HG03469 (cell line): ENCODE measurements around the gene SLC37A1.

ENCODE experiments used
- ATAC-seq: cut with Tn5 transposase; IDR thresholded peaks from one replicate; pipeline ENCODE4 v1.9.1; 2021; ENCODE audit warnings: mild to moderate bottlenecking, moderate library complexity, moderate number of reproducible peaks; ENCODE audit not compliant: unreplicated experiment

SLC37A1 gene

DNA sequence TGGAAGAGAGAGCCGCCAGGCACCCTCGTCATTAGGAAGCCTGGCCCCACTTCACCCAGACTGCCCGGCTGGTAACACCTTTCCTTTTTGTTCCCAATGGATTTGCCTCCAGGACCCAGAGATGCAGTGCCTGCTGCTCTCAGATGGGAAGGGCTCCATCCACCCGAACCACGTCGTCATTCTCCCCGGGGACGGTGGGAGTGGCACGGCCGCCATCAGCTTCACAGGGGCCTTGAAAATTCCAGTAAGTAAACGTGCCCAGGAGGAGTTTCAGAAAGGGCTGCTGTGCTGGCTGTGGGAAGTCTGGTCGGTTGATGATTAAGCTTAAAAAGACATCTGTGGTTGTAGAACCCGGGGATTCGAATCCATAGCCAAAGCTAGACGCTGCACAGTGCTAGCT is 45.2 kb downstream of the SLC37A1 start:
- no peak for ATAC-seq

DNA sequence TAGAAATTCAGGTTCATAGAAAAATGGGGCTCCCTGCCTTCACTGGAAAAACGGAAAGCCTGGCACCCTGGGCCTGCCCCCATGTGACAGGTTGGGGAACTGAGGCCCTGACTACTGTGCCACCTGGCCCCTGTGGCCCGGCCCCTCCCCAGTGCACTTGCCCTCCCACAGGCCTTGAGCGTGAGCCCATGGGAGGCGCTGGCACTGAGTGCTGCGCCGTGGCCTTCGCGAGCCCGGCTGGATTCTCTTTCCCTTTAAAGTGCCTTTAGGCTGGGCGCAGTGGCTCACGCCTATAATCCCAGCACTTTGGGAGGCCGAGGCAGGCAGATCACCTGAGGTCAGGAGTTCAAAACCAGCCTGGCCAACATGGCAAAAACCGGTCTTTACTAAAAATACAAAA is 45.7 kb downstream of the SLC37A1 start:
- ATAC-seq = no peak

DNA sequence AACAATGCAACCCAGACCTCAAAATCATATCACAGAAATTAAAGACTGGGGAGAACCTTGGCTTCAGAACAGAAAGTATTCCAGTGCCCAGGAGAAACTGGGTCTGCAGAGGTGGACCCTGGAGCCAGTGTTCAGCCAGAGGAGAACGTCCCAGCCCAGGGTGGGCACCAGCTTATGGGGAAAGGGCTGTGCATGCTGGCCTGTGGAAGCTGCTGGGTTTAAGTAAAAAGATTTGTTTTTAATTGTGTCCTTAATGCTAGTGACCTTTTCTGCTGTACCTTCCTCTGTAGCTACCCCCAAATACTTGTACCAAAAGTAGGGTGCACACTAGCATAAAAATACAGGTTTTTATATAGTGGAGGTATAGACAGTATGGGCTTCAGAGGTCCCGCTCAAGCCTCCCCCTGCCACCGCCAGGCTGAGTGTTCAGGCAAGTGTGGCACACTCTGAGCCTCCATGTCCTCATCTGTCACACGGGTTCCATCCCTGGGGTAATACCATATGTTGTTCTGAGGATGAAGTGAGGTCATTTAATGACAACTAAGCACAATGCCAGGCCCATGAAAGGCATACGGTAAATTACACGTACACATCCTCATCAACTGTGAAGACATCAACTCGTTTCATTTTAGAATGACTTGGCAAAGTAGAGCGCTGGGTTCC is 47.0 kb downstream of the SLC37A1 start:
- no peak for ATAC-seq

DNA sequence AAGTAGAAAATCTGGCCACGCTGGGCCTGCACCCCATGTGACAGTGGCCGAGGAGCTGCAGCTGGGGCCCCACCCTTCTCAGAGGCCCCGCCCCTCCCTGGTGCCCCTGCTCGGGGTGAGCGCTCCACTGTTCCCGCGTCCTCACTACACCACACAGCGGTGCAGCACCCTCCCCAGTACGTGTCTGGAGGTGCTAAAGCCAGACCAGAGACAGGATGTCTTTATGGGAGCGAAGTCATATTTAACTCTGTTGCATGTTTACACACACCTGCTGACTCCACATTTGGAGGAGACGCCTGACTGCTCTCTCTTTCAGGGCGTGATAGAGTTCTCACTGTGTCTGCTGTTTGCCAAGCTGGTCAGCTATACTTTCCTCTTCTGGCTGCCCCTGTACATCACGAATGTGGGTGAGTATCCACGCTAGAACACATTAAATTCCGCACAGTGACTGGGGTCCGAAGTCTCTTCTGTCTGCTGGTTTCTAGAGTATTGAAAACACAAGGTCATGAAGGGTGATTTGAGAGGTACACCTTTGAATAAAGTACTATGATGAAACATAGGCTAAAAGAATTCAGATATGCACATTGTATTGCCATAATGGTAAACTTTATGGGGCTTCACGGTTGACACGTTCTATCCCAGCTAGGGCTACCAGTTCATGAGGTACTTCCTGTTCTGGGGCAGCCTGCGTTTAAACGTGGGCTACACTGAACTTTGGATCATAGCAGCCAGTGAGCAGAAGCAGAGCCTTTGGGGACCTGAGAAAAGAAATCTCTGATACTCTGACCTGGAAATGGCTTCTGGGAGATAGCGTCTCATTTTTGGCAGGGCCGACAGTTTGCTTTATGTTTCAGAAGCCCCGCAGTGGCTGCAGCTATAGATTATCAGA is 48.4 kb downstream of the SLC37A1 start:
- no peak for ATAC-seq

DNA sequence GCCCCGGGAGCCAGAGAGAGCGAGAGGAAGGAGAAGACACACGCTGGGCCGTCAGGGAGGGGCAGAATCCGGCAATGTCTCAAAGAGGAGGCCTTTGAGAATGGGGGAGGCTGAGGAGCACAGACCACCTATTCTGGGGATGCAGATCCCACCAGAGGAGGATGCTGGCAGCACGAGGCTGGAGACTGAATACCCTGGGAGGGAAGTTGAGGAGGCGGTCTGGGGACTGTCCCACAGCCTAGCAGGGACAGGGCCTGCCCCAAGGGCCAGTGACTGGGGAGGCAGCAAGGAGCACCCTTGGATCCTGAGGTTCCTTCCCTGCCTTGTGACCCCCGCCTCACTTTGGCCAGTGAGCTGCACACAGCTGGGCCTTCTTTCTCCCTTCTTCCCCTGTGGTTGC is 49.2 kb downstream of the SLC37A1 start:
- no peak for ATAC-seq

DNA sequence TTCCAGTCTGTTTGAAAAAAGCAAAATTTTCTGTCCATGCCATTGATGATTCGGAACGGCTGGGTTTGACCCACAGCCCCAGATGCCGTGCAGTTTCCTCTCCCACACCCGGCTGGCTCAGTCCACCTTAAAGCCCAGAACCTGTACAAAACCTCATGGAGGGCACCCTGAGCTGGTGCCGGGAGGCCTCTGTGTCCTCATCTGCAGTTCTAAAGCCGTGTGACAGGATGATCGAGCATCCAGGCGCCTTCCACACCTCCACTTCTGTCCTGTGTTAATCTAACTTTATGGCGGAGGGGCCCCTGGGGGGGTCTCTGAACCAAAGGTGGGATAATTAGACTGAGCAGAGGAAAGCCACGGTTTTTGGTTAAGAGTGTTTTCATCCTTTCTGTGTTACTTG is 49.6 kb downstream of the SLC37A1 start:
- ATAC-seq = no peak

DNA sequence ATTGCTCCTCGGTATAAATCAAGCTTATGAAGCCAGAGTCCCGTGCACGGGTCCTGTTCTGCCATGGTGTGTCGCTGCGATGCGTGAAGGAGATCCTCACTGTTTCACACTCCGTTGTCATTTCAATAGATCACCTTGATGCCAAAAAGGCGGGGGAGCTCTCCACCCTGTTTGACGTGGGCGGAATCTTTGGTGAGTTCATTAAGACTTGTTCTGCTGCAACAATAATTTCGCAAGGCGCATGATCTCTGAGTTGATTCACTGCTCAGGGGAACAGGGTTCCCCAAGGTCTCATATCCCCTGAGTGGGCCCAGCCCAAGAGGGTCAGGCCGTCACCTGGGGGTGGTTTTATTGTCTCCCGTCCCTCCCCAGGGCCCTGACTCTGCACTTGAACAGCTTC is 50.0 kb downstream of the SLC37A1 start:
- no peak for ATAC-seq

DNA sequence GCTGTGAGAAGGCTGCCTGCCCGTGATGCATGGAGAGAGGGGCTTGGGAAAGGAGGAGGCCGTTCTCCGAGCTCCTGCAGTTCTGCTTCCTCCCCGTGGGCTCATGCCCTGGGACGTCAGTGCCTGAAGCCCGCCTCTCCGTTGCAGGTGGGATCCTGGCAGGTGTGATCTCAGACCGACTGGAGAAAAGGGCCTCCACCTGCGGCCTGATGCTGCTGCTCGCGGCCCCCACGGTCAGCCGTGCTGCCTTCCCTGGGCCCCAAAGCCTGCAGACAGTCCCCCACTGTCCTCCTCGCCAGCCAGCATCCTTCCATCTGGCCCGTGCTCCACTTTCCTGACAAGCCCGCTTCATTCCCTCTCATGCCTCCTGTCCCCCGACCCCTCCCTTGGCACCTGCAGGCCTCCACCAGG is 50.9 kb downstream of the SLC37A1 start:
- no peak for ATAC-seq

DNA sequence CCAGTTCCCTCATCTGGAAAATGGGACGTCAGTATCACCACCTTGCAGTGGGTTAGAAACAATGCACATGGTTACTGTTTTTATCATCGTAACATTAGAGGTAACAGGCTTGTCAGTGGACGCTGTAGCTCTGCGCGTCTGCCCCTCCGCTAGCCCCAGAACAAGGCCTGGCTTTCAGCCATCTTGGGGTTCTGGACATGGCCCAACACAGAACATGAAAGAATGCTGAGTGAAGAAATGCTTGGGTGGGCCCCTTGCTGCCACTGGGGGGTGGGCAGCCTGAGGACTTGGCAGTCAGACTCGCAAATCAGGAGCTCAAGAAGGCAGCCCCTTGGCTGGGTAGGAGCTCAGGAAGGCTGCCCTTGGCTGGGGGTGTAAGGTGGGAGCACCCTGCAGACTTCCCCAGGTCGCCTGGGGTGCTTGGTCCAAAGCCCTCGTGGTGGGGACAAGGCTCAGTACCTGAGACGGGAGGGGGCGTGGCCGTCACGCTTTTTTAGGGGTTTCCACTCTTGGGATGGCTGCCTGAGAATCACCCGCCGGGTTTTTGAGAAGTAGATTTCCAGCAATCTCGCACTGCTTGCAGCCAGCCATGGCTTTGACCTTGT is 51.7 kb downstream of the SLC37A1 start:
- ATAC-seq = no peak

DNA sequence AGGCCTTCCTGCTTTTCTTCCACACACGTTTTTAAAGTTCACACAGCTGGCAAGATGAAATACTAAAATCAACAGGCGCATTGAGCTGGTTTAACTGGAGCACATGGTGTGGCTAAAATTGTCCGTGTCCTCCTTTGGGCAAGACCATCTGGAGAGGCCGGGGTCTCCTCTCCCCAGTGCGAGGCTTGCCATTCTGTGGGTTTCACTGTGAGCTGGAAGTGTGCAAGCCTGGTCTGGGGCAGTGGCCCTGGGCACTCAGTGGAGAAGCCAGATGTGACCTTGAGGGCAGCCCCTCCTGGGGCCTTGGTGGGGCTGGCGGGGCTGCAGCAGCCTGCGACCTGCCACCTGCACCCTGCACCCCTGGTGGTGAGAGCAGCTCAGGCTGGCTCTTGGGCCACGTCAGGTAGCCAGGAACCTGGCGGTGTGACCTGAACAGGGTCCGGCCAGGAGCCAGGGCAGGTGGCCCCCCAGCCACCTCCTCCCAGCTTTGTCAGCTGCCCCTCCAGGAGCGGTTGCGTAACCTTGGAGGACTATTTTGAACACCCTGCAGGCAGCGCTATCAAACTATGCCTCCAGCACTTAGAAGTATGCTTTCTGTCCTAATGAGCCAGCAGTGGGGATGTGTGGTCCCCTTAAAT is 52.4 kb downstream of the SLC37A1 start:
- ATAC-seq = no peak

DNA sequence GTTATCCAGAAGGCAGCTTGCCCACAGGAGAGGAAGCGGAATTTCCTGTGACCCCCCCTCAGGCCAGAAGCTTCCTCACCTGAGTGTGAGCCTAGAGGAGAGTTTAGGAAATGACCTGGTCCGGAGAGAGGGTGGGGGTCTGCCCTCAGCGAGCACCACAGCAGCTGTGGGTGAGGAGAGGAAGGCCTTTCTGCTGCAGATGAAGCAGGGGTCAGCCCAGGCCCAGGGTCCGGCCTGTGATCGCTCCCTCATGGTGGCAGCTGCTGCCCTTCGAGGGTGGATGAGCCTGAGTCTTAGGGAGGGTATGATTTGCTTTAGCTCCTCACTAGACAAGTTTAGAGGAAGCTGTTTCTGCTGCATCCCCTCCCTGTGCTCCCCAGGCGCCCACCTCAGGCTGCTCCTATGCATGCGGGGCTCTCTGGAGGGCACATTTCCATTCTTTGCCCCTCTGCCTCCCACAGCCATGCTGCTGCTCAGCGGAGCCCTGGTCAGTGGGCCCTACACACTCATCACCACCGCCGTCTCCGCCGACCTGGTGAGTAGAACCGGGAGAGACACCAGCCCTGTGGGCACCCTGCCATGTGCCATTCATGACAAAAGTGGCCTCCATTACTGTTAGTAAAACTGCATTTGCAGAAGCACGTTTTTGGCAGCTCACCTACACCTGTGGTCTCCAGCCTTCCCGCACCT is 53.0 kb downstream of the SLC37A1 start:
- no peak for ATAC-seq

DNA sequence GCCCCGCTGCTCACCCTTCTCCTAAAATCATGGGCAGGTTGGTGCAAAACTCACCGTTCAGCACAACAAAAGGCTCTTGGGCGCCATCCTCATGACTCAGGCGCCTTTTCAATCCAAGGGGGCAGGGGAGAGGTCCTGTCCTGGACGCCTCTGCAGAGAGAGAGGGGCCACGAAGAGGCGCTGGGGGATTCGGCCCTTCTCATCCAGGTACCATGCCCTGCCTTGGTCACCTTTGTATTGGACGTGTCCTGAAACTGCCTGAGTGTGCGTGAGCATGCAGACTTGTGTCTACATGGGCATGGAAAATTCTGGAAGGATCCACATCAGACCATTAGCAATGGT is 53.5 kb downstream of the SLC37A1 start:
- no peak for ATAC-seq

DNA sequence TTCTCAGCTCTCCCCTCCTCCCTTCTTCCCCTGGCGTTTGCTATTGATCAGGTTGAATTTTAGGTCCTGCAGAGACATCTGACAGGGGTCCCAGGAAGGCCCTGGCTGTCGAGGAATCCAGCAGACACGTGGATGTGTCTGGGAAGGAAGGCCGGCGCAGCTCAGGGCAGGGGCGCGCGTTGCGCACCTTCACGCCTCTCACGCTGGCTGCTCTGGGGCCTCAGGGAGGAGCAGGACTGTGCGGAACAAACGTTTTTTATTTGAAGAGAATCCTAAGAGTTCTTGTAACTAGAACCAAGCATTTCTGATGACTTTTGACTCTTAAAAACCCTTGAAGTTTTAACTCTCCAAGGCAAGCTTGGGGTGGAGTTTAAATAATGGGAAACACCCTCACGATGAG is 54.2 kb downstream of the SLC37A1 start:
- no peak for ATAC-seq

DNA sequence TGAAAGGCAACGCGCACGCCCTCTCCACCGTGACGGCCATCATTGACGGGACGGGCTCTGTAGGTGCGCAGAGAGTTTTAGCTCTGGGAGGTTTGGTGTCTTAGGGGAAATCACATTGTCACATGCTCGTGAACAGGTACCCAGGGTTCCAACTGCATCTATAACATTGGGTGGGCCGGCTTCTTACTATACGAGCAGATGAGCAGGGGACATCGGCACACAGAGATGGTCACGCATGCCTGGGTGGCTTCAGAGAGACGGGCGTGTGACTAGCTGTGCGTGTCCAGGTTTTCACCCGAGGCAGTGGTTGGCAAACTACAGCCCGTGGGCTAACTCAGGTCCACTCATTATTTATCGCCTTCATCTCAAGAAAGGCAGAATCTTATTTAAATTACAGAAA is 54.7 kb downstream of the SLC37A1 start:
- no peak for ATAC-seq

DNA sequence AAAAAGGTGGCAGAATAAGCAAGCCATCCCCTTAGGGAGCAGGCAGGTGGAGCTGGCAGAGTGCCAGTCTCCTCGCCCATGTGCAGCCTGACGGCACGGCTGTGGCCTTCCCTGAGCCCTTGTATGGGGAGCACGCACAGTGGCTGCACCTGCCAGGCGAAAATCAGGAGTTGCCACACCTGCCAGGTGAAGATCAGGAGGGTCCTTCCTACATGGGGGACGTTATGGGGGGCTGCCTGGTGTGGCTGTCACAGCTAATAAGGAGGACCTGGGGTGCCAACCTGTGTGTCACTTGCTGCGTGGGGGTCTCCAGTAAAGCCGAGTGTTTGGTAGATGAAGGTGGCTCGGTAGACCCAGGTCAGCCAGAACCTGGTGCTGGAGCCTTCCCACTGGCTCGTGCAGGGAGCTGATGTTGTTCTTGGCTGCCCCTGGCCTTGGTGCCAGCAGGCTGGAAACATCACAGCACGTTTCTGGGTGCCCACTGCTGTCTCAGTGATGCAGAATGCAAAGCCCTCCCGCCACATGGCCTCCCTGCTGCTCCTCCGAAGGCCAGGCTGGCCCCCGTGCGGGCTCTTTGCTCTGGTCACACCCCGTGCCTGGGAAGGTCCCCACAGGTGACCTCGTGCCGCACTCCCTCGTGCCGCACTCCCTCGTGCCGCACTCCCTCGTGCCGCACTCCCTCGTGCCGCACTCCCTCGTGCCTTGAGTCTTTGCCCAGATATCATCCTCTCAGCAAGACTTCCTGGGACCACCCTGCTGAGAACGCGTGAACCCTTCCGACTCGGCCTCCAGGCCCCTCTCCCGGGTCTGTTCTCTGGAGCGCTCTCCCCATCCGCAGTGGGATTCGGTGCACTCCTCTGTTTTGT is 55.4 kb downstream of the SLC37A1 start:
- no peak for ATAC-seq

DNA sequence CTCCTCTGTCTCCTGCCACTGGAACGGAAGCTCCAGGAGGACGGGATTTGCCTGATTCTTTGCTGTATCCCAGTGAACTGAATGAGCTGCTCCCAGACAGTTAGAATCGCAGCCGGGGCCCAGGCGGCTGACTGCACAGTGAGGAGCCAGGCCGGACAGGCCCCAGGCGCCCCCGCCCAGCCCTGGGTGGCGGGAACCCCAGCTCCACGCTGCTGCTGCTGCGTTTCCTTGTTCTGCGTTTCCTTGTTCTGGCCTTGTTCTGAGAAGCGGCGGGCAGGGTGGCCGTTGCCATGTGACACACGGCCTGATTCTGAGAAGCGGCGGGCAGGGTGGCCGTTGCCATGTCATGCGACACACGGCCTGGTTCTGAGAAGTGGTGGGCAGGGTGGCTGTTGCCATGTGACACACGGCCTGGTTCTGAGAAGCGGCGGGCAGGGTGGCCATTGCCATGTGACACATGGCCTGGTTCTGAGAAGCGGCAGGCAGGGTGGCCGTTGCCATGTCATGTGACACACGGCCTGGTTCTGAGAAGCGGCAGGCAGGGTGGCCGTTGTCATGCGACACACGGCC is 56.2 kb downstream of the SLC37A1 start:
- ATAC-seq = no peak

DNA sequence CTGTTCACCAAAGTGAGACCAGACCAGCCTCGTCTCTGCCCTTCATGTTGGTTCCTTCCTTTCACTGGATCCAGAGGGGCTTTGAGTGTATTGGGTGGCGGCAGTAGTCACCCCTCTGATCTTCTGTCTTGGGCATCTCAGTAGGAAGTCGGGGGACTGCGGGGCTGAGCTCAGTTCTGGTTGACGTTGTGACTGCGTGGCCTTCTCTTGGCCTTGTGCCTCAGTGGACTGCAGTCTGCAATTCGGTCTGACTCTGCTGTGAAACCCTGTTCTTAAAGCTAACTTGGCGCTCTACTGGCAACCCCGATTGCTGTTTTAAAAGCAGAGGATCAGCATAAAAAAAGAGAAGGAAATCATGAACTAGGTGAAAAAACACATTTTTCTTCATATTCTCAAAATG is 56.7 kb downstream of the SLC37A1 start:
- no peak for ATAC-seq

DNA sequence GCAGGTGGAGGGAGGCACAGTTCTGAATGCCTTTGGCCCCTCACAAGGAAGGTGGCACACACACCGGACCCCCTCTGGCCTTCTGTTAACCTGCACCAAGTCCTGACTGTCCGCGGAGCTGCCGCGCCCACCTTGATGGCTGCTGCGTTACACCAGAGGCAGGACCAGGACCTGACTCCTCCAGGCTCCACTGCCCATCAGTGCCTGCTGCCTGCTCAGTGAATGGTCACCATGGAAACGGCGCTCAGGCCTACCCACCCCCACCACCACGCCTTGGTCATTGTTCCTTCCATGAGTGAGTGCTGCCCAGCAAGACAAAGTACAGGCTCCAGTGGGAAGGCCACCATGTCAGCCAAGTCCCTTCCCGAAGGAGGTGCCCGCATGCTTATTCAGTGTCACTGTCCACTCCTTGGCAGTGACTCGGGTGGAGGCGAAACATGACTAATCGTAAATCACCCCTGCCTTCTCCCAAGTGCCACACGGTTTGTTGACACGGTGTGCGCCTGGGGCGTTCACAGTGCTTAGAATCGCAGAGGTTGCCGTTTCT is 57.3 kb downstream of the SLC37A1 start:
- no peak for ATAC-seq

DNA sequence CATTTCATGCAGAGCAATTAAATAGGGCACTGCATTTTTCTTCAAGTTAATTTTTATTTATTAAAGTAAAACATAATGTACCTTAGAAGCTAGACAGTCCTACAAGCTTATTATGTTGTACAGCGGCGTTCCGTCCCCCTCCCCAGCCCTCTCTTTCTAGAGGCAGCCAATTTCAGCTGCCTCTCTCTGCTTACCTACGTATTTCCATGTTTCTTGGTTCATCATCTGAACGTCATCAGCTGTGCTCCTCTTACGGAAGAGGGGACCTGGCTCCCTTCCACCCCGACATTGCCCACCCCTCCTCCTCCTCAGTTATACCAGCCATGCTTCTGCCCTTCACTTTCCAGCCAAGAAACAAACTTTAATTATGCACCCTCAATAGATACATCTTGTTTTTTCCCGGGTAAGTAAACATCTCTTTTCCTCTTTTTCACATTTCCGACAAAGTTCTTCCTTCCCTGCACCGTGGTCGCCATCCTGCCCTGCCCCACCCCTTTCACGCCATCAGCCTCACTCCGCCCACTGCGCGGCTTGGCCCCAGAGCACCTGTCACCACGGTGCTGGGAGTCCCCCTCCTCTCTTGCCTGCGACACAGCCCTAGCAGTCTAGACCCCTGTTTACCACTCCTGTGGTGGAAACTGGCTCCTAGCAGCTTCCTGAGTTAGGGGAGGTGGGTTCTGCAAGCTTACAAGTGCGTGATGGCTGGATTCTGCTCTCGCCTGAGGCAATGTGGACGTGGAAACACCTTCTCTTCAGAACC is 57.9 kb downstream of the SLC37A1 start:
- ATAC-seq = no peak
